HCT116 (cell line): ENCODE measurements around the gene THRA. TPM values are rescaled to one million over a fixed set of nuclear protein-coding genes. Genes with fewer than 3 reads are reported as not detected.

Experiments used
- ATAC-seq: fragments of 200-7000 bp; cut with Tn5 transposase; 2 replicates; pipeline ENCODE4 v1.9.1; 2020; ENCODE audit warnings: mild to moderate bottlenecking, moderate library complexity
- BruUV-seq: library from RNA; stranded (reverse); fragments of 400-500 nt; replicated peaks from 2 replicates; lab custom pipeline; 2021; lab: Mats Ljungman, UMichigan
- CTCF ChIA-PET: fragments of 300-600 bp; sonication (Branson Sonifier 250); formaldehyde crosslinking; loops from one replicate; lab custom pipeline; 2021; ENCODE audit warnings: antibody characterized with exemption; lab: Charles Lee
- POLR2A ChIA-PET: fragments of 300-600, 350-600 bp; sonication (Branson Sonifier 250); formaldehyde crosslinking; loops from one replicate; lab custom pipeline; 2021; ENCODE audit warnings: antibody characterized with exemption; lab: Charles Lee
- RAD21 ChIA-PET, 2 experiments: fragments of 300-600 bp; sonication (Branson Sonifier 250); formaldehyde crosslinking; loops; one replicate each; lab custom pipeline; 2023; ENCODE audit warnings: low total read pairs in 2 of 2; ENCODE audit not compliant: uncharacterized antibody in 2 of 2, unreplicated experiment in 2 of 2, low non-redundant PET in 1 of 2; lab: Charles Lee
- DNase-seq: peaks from one replicate; pipeline ENCODE4 v3.0.0-alpha.2; 2010; ENCODE audit warnings: low read depth, low spot score
- H2AFZ ChIP-seq: fragments of 200-600 bp; shearing (Covaris generic), sonication (generic); 2 replicates; pipeline ENCODE4 v1.6.1; 2017; ENCODE audit warnings: low read depth, mixed run types, mixed read lengths, antibody characterized with exemption, low read length; ENCODE audit not compliant: poor library complexity, severe bottlenecking
- H3K27ac ChIP-seq: 2 replicates; pipeline ENCODE4 v1.5.1; 2012; ENCODE audit warnings: low read depth, low read length
- H3K27me3 ChIP-seq: fragments of 200-600 bp; sonication (generic); 2 replicates; pipeline ENCODE4 v1.6.1; 2016; ENCODE audit warnings: mixed run types, low read length, mixed read lengths; ENCODE audit not compliant: insufficient read depth
- H3K36me3 ChIP-seq, 2 experiments: fragments of 200-500 bp in 1 of 2; fragments of 200-600 bp in 1 of 2; sonication (Bioruptor generic) in 1 of 2; sonication (generic) in 1 of 2; 2 replicates each; pipeline versions ENCODE4 v1.5.1 to v1.6.1; 2014 to 2016; ENCODE audit warnings: low read length in 2 of 2, inconsistent platforms in 1 of 2, mixed read lengths in 1 of 2, mixed run types in 1 of 2; ENCODE audit not compliant: insufficient read depth in 2 of 2, control insufficient read depth in 1 of 2
- H3K4me1 ChIP-seq, 2 experiments: fragments of 200-600 bp in 1 of 2; sonication (generic) in 1 of 2; 2 replicates each; pipeline versions ENCODE4 v1.5.1 to v1.6.1; 2012 to 2017; ENCODE audit warnings: low read length in 2 of 2, inconsistent platforms in 1 of 2, mild to moderate bottlenecking in 1 of 2, mixed read lengths in 1 of 2, mixed run types in 1 of 2, moderate library complexity in 1 of 2; ENCODE audit not compliant: insufficient read depth in 2 of 2, control insufficient read depth in 1 of 2
- H3K4me2 ChIP-seq: fragments of 200-600 bp; sonication (generic); 2 replicates; pipeline ENCODE4 v1.6.1; 2017; ENCODE audit warnings: mixed run types, low read length, mixed read lengths
- H3K4me3 ChIP-seq, 2 experiments: fragments of 200-600 bp in 1 of 2; sonication (generic) in 1 of 2; replicated peaks in 1 of 2; 2 replicates each; pipeline ENCODE4 v1.5.1; 2011 to 2016; ENCODE audit warnings: low read length in 2 of 2, control low read depth in 1 of 2, low read depth in 1 of 2, mild to moderate bottlenecking in 1 of 2, mixed read lengths in 1 of 2, mixed run types in 1 of 2
- H3K79me2 ChIP-seq: fragments of 200-600 bp; sonication (generic); 2 replicates; pipeline ENCODE4 v1.6.1; 2017; ENCODE audit warnings: mild to moderate bottlenecking, mixed run types, low read length, moderate library complexity, mixed read lengths; ENCODE audit not compliant: insufficient read depth
- H3K9ac ChIP-seq: fragments of 200-600 bp; sonication (generic); 2 replicates; pipeline ENCODE4 v1.6.1; 2016; ENCODE audit warnings: low read length, mixed read lengths
- H3K9me2 ChIP-seq: fragments of 200-600 bp; sonication (generic), shearing (Covaris generic); 2 replicates; pipeline ENCODE4 v1.6.1; 2017; ENCODE audit warnings: mixed run types, mild to moderate bottlenecking, moderate library complexity; ENCODE audit not compliant: insufficient read depth
- H3K9me3 ChIP-seq, 2 experiments: fragments of 200-500 bp in 1 of 2; fragments of 200-600 bp in 1 of 2; sonication (Bioruptor generic) in 1 of 2; sonication (generic) in 1 of 2; 2 replicates each; pipeline ENCODE4 v1.6.1; 2014 to 2017; ENCODE audit warnings: low read length in 2 of 2, mixed read lengths in 2 of 2, inconsistent platforms in 1 of 2, low read depth in 1 of 2, mild to moderate bottlenecking in 1 of 2, mixed run types in 1 of 2, moderate library complexity in 1 of 2; ENCODE audit not compliant: control insufficient read depth in 1 of 2, insufficient read depth in 1 of 2
- H4K20me1 ChIP-seq: fragments of 200-600 bp; sonication (generic), shearing (Covaris generic); 2 replicates; pipeline ENCODE4 v1.6.1; 2017; ENCODE audit warnings: mixed run types, mild to moderate bottlenecking, moderate library complexity; ENCODE audit not compliant: insufficient read depth
- CEBPB ChIP-seq: IDR thresholded peaks from 2 replicates; pipeline ENCODE4 v1.6.1; 2012; ENCODE audit warnings: low read depth
- CTCF ChIP-seq, 3 experiments: fragments of 200-600 bp in 1 of 3; sonication (generic) in 1 of 3; IDR thresholded peaks in 2 of 3; conservative IDR thresholded peaks in 1 of 3; 2 replicates each; pipeline ENCODE4 v1.5.1; 2012 to 2017; ENCODE audit warnings: low read depth in 2 of 3, low read length in 2 of 3, antibody characterized with exemption in 1 of 3, borderline replicate concordance in 1 of 3, control low read depth in 1 of 3, mild to moderate bottlenecking in 1 of 3, mixed read lengths in 1 of 3, mixed run types in 1 of 3, moderate library complexity in 1 of 3; ENCODE audit not compliant: insufficient read depth in 1 of 3
- EGR1 ChIP-seq: IDR thresholded peaks from 2 replicates; pipeline ENCODE4 v1.6.1; 2012; ENCODE audit warnings: low read depth
- ELF1 ChIP-seq: IDR thresholded peaks from 2 replicates; pipeline ENCODE4 v1.6.1; 2012; ENCODE audit warnings: low read depth, borderline replicate concordance
- EZH2phosphoT487 ChIP-seq: fragments of 200-600 bp; IDR thresholded peaks from 2 replicates; pipeline ENCODE4 v1.6.1; 2018; ENCODE audit warnings: antibody characterized with exemption, borderline replicate concordance
- JUND ChIP-seq: IDR thresholded peaks from 2 replicates; pipeline ENCODE4 v1.6.1; 2012
- POLR2A ChIP-seq: IDR thresholded peaks from 2 replicates; pipeline ENCODE4 v1.7.0; 2011; ENCODE audit warnings: borderline replicate concordance; ENCODE audit not compliant: insufficient read depth, insufficient read length; ENCODE audit errors: extremely low read depth
- RAD21 ChIP-seq: IDR thresholded peaks from 2 replicates; pipeline ENCODE4 v1.6.1; 2012; ENCODE audit warnings: low read depth, mild to moderate bottlenecking
- SRF ChIP-seq: IDR thresholded peaks from 2 replicates; pipeline ENCODE4 v1.6.1; 2012; ENCODE audit warnings: low read depth
- TCF7L2 ChIP-seq: IDR thresholded peaks from 2 replicates; pipeline ENCODE4 v1.7.0; 2011; ENCODE audit warnings: borderline replicate concordance, inconsistent platforms; ENCODE audit not compliant: insufficient read depth, insufficient read length; ENCODE audit errors: extremely low read depth
- YY1 ChIP-seq: IDR thresholded peaks from 2 replicates; pipeline ENCODE4 v1.6.1; 2011; ENCODE audit warnings: low read length, low read depth, moderate library complexity, mild to moderate bottlenecking; ENCODE audit not compliant: insufficient replicate concordance; ENCODE audit errors: extremely low read depth
- ZFX ChIP-seq: fragments of 450-650 bp; IDR thresholded peaks from 2 replicates; pipeline ENCODE4 v1.6.1; 2017
- intact Hi-C: fragments of 100-400 bp; cut with micrococcal nuclease; formaldehyde crosslinking; loops from 2 replicates; pipeline ENCODE4 v1.10.0; 2022
- total RNA-seq: library from RNA; stranded (reverse); gene quantifications from one replicate; pipeline ENCODE4 v1.2.1, GENCODE V29; 2021; ENCODE audit not compliant: unreplicated experiment

The THRA gene
- total RNA-seq, 1 experiment from 2014 or later, result 23.3 TPM

GRCh38 chr17:40110026-40110845, 47.5 kb downstream of the THRA start:
- ChIA-PET CTCF (interaction anchor here (1.8 to 6.3 kb wide), 4 partner anchors 10 to 75 kb away, joined by 4 to 69 read pairs (median 9); partner anchors contain the start of gene NR1D1), RAD21 (interaction anchor here in 1 of 2 experiments (0.7 to 1.1 kb wide), 2 partner anchors 75 to 97 kb away, joined by 4 to 8 read pairs; no protein-coding TSS in a partner anchor)
- no peak overlapping the region; the same call in 1 of the 2 replicates for H3K27ac ChIP-seq

More at GRCh38 chr17:40110026-40110845, 47.5 kb downstream of the THRA start:
- H3K27me3 ChIP-seq, result no peaks in the 10 kb centered on the region
- H3K4me1 ChIP-seq, result peaks cover 68 to 89% of the 10 kb centered on the region in 2 experiments
- intact Hi-C loops, result no loop called here
- H3K9ac ChIP-seq, result no peak overlapping the region
- peak overlapping the region; percentile 75; the same call in 1 of the 2 replicates for H3K4me2 ChIP-seq
- POLR2A ChIA-PET, result interaction anchor here (1.0 to 8.1 kb wide), 2 partner anchors 10 to 17 kb away, joined by 3 to 160 read pairs; partner anchors contain the start of gene NR1D1
- H3K79me2 ChIP-seq, result no peaks in the 10 kb centered on the region
- no peaks in the 10 kb centered on the region for H4K20me1 ChIP-seq
- peak overlapping the region; percentile 32 for H2AFZ ChIP-seq
- no TSS peak for BruUV-seq
- no peaks in the 10 kb centered on the region for H3K9me2 ChIP-seq
- no peaks in the 10 kb centered on the region for H3K36me3 ChIP-seq
- TF ChIP-seq ELF1 (no peak), EGR1 (no peak), TCF7L2 (no peak), POLR2A (no peak), ZFX (no peak), CTCF (IDR thresholded peaks at IDR 0.05 in 2 of 3, conservative IDR thresholded peaks at IDR 0.05 in 1 of 3; ENCODE audit: borderline replicate concordance in 1 of 3, insufficient read depth in 1 of 3, low read depth in 2 of 3, low read length in 2 of 3) (no peak), JUND (no peak), CEBPB (no peak), SRF (no peak), EZH2phosphoT487 (no peak), RAD21 (no peak), YY1 (no peak)
- H3K4me3 ChIP-seq, result no peak overlapping the region
- H3K9me3 ChIP-seq, result no peaks in the 10 kb centered on the region
- DNase-seq (no peak), ATAC-seq (no peak)
